Activated T-cell treated with anti-CD3 and anti-CD28 coated beads, Interleukin-2, amount 50 U/mL, for 1 hour (primary cell): ENCODE measurements around the gene WASHC2A.
"Not testable (repeated sequence)": the region's sequence is repeated elsewhere in the genome, so short reads cannot be mapped to it uniquely, and the experiment has no call there.

Experiments used
- DNase-seq: peaks from one replicate; pipeline ENCODE4 v3.0.0-alpha.2; 2020

WASHC2A gene

DNA sequence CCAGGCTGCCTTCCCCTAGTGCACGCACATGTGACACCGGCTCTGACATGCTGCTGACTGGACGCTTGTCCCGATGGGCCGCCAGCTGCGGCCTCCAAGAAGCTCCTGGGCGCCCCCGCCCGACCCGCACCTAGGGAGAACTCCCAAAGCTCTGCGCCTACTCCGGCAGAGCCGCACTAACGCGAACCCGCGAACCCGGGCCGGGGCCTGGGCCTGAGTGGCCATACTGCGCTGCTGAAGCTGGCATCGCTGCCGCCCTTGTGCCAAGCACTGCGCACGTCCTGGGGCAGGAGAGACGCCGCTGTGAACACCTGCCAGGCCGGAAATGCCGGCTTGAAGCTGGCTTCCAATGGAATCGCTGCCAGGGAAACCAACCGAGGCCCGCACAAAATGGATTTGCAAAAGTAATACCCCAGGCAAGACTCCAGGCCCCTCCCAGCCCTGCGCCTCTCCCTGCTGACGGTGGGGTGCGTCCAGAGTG lies 85.1 kb downstream of the WASHC2A start:
- DNase-seq, result no peak

DNA sequence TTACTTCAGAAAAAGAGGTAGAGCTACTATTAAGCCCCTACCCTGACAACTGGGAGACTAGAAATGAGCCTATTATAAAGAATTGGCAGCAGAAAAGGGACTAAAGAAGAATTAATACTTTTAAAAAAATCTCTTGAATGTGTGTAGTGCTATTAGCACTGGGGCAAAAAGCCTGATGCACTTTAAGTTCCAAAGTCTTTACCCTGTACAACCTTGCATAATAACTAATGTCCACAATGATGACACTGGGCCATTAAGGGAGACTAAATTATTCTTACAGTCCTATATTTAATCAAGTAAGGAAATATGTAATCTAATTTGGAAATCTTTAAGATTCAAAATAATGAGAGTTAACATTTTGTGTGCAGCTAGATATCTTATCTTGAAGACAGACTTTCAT lies 90.1 kb downstream of the WASHC2A start:
- DNase-seq, result not testable (repeated sequence)

DNA sequence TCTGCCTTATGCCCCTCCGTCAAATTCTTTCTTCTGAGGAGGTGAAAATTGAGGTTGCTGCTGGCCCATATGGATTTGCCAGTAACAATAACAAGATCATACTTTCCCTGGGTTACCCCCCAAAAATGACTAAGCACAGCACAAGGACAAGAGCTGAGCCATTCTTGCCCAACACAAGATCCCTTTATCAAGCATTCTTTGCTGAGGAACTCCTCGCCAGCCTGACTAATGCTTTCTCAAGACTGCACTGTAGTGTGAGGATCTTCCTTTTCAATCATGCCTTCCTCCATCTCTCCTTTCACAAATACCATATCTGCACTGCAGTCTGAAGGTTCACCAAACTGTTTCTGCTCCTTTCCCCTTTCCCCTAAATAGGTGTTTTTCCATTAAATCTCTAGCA lies 92.1 kb downstream of the WASHC2A start:
- not testable (repeated sequence) for DNase-seq

DNA sequence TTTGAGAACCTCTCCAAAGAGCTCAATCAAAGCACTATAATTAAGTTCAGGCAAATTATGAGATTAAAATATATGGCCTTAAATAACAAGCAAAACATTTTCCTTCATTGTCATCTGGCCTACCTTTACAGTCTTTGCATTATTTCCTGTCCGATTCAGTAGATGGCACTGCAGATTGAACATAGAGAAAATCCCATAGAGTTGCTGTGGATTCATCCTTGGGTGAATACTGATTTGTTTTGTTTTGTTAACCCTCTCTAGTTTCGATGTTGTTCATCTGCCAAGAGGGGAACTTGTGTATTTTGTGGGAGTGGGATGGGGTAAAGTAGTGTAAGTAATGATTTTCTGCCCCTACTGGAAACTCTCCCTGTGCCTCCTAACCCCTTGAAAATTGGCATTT lies 97.3 kb downstream of the WASHC2A start:
- not testable (repeated sequence) for DNase-seq

DNA sequence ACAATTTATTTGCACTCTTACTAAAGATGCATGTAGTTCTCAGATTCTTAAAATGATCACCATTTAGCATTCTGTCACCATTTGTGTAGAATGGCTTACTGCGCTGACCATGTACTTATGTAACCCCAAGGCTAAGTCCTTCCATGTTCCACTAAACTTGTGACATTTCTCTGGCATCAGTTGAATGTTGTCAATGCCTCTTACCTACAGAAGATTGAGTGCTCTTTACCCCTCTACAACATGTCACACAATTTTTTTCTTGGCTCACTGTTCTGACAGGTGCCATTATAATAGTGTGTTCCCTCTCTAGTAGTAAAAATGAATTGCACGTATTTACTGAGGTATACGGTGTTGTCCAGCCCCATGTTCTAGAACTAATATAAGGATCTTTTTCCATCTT lies 100.1 kb downstream of the WASHC2A start:
- not testable (repeated sequence) for DNase-seq

DNA sequence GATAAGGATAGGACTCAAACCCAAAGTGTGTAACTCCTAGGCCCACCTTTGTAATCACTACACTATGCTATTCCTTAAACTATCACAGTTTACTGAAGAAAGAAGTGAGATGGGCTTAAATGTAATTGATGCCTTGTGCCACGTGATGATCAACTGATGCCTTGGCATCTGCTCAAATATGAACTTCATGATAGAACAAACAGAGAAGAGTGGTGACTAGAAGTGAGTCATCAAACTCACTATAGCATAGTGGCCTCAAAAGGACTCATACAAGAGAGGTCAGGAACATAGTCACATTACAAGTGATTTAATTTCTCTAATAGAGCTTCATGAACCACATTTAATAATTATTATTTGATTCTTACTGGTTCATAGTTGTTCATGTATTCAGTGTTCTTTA lies 101.8 kb downstream of the WASHC2A start:
- not testable (repeated sequence) for DNase-seq

DNA sequence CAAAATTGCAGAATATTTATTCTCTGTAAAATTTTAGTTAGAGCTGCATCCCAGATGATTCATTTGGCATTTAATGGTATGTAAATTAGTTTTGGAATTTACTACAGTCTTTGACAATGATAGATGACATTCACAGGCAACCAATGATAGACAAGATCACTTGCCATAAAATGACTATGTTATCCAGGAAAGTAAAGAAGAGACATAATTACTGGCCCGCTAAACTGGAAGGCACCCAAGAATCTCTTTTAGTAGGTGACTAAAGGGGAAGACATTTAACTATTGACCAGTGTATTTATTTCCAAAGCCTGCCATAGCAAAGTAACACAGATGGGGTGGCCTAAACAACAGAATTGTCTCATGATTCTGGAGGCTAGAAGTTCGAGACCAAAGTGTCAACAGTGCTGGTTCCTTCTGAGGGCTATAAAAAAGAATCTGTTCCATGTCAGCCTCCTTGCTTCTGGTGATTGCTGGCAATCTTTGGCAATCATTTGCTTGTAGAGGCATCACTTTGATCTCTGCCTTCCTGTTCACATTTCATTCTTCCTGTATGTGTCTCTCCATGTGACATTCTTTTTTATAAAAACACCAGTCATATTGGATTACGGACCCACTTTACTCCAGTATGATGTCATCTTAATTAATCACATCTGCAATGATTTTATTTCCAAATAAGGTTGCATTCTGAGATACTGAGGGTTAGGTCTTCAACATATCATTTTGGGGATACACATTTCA lies 107.2 kb downstream of the WASHC2A start:
- not testable (repeated sequence) for DNase-seq
